ENCODE data around the gene PDF. TPM values are rescaled to one million over a fixed set of nuclear protein-coding genes. Genes with fewer than 3 reads are reported as not detected.

Gene PDF
- total RNA-seq, 1 donor from 2014 or later, result 32.3 TPM

DNA sequence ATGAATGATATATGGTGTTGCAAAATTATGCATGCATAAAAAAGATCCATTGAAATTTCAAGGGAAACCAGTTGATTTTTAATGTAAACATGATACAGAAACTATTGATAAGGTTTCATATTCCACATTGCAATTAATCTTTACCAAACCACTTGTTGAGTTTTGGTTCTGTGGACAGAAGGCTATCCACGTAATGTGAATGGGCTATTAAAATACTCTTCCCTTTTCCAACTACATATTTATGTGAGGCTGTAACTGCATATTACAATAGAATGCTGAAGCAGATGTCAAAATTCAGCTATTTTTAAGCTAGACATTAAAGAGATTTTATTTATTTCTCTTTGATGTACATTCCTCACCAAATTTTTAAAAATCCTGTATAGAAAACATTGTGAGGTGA lies 53.0 kb downstream of the PDF start:
- TF ChIP-seq, protein P1, sequence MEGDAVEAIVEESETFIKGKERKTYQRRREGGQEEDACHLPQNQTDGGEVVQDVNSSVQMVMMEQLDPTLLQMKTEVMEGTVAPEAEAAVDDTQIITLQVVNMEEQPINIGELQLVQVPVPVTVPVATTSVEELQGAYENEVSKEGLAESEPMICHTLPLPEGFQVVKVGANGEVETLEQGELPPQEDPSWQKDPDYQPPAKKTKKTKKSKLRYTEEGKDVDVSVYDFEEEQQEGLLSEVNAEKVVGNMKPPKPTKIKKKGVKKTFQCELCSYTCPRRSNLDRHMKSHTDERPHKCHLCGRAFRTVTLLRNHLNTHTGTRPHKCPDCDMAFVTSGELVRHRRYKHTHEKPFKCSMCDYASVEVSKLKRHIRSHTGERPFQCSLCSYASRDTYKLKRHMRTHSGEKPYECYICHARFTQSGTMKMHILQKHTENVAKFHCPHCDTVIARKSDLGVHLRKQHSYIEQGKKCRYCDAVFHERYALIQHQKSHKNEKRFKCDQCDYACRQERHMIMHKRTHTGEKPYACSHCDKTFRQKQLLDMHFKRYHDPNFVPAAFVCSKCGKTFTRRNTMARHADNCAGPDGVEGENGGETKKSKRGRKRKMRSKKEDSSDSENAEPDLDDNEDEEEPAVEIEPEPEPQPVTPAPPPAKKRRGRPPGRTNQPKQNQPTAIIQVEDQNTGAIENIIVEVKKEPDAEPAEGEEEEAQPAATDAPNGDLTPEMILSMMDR (IDR thresholded peaks at IDR 0.05; ENCODE audit: insufficient read depth, low read length, poor library complexity, severe bottlenecking), result no peak
- Histone ChIP-seq H3K27me3 (ENCODE audit: control insufficient read depth, insufficient read depth, low read length) (no peaks in the 10 kb centered on the region), H3K4me3 (ENCODE audit: low read depth, low read length) (no peak overlapping the region), H3K36me3 (ENCODE audit: control insufficient read depth, insufficient read depth, low read length) (no peaks in the 10 kb centered on the region)
- DNase-seq (ENCODE audit: low read depth), result no peak

Other genes with a start within 250 kb of the PDF start
- 0.75 and 0.82 TPM in 2 replicates for gene HAS3, start 224.9 kb downstream of the PDF start, total RNA-seq
- 136 and 145 TPM in 2 replicates for gene CHTF8, start 198.0 kb downstream of the PDF start, total RNA-seq
- 32.3 and 32.8 TPM in 2 replicates for gene UTP4, start 197.9 kb downstream of the PDF start, total RNA-seq
- 9.0 and 28.8 TPM in 2 replicates for gene SNTB2, start 143.4 kb downstream of the PDF start, total RNA-seq
- gene VPS4A, start 19.2 kb downstream of the PDF start, total RNA-seq, result 38.1 and 42.2 TPM in 2 replicates
- 44.8 and 68.0 TPM in 2 replicates for gene COG8, start 9.0 kb upstream of the PDF start, total RNA-seq
- 26.5 and 26.6 TPM in 2 replicates for gene NIP7, start 9.2 kb upstream of the PDF start, total RNA-seq
- gene TMED6, start 21.2 kb upstream of the PDF start, total RNA-seq, result not detected in 2 replicates
- 10.2 and 11.0 TPM in 2 replicates for gene TERF2, start 55.4 kb upstream of the PDF start, total RNA-seq
- 46.3 and 54.5 TPM in 2 replicates for gene CYB5B, start 94.0 kb upstream of the PDF start, total RNA-seq
- 20.3 and 29.1 TPM in 2 replicates for gene NFAT5, start 235.4 kb upstream of the PDF start, total RNA-seq

Measured in kidney epithelial cell (primary cell).